GM21723 (cell line): ENCODE results near the gene CCDC138.

Experiments
- ATAC-seq: cut with Tn5 transposase; IDR thresholded peaks from one replicate; pipeline ENCODE4 v1.9.1; 2021; ENCODE audit warnings: mild to moderate bottlenecking, moderate library complexity; ENCODE audit not compliant: unreplicated experiment

CCDC138 gene

DNA sequence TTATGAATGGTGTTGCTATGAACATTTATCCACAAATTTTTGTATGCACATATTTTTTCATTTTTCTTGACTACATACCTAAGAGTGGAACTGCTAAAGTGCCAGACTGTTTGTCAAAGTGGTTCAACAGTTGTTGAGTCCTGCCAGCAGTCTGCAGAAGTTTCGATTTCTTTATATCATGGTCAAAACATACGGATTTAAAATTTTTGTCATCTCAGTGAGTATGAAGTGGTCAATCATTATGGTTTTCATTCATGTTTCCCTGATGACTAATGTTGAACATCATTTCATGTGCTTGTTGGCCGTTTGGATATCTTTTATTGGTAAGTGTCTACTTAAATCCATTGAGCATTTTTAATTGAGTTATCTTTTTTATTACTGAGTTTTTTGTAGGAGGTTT, 39.2 kb downstream of the CCDC138 start:
- ATAC-seq: no peak

- ATAC-seq: no peak
Observed at GRCh38 chr2:108829578-108830310, 43.2 kb downstream of the CCDC138 start.

- no peak for ATAC-seq
Observed at GRCh38 chr2:108833219-108833618, 46.6 kb downstream of the CCDC138 start.

DNA sequence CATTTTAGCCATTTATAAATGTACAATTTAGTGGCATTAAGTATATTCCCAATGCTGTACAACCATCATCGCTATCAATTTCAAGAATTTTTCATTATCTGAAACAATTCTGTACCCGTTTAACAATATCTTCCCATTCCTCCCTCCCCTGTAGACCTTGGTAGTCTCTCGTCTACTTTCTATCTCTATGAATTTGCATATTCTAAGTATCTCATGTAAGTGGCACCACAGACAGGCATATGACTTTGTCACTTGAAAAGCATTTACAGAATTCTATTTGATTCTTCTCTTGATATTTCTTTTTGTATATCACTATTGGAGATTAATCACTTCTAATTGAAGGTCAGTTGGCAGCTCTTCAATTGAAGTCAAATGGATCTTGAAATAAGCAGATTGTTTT, 48.0 kb downstream of the CCDC138 start:
- no peak for ATAC-seq

DNA sequence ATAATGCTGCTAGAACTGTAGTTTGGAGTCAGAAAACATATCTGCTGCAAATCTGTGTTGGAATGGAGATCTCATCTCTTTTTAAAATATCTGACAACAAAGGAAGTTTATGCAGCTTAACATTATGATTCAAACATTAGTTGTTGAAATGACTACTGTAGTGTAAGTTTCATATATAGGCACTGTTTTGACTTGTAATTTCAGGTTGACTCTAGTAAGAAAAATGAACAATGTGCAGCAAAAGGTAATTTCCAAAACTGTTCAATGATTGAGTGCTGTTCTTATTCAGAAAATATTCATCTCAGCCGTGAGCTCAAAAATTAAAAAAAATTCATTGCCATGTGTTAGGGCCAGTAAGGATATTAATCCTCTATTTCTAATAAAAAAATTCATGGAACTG, 48.5 kb downstream of the CCDC138 start:
- no peak for ATAC-seq

GRCh38 chr2:108837198-108837597, 50.6 kb downstream of the CCDC138 start:
- ATAC-seq: no peak

DNA sequence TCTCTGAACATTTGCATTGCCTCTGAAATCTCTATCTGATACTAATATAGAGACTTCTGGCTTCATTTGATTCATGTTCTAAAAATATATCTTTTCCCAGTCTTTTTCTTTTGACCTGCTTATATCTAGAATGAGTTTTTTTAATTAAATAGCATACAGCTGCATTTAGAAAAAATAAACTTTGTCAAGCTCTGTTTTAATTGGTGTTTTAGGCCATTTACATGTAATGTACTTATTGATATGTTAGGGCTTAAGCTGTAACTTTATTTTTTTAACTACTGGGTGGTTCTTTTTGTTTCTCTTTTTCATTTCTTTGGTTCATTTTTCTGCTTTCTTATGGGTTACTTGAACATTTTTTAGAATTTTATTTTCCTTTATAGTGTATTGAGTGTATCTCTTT, 54.9 kb downstream of the CCDC138 start:
- ATAC-seq: no peak

DNA sequence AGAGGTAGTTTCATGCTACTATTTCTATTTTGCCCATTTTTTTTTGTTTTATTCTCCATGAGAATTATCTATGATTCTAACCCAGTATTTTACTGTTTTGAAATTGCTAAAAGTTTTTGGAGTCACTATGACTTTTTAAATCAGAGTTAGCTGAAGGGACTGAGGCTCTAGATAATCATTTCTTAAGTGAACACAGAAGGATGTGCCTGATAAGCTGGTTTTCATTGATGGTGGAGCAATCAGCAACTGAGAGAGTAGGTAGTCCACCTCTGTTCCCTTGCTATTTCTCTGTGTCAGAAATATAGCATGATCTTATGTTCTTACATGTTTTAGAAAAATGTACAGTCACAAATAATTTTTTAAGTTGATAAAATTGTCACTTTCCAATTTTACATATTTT, 59.4 kb downstream of the CCDC138 start:
- ATAC-seq: no peak

- no peak for ATAC-seq
Observed at GRCh38 chr2:108847000-108847399, 60.4 kb downstream of the CCDC138 start.

DNA sequence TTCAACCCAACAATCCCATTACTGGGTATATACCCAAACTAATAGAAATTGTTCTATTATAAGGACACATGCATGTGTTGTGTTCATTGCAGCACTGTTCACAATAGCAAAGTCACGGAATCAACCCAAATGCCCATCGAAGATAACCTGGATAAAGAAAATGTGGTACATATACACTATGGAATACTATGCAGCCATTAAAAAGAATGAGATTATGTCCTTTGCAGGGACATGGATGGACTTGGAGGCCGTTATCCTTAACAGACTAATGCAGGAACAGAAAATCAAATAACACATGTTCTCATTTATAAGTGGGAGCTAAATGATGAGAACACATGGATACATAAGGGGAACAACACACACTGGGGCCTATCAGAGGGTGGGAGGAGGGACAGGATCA, 65.8 kb downstream of the CCDC138 start:
- no peak for ATAC-seq

GRCh38 chr2:108853421-108853820, 66.8 kb downstream of the CCDC138 start:
- no peak for ATAC-seq

DNA sequence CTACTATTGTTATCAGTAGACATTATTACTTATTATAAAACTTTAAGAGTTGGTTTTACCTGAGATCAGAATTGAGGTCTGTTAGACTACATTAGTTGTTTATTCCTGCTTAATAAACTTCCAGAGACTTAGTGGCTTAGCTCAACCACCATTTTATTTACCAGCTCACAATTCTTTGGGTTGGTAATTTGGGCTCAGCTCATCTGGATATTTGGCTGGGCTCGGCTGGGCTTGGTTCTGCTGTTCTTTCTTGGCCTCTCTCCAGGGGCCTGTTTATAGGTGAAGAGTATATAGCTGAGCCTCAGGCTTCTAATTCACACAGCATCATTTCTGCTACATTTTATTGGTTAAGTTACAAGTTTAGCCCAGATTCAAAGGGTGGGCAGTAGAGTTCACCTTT, 67.9 kb downstream of the CCDC138 start:
- ATAC-seq: no peak

- no peak for ATAC-seq
Observed at GRCh38 chr2:108855194-108855593, 68.6 kb downstream of the CCDC138 start.

GRCh38 chr2:108858894-108859293, 72.3 kb downstream of the CCDC138 start:
- ATAC-seq: no peak

GRCh38 chr2:108866041-108866440, 79.5 kb downstream of the CCDC138 start:
- ATAC-seq: no peak

- no peak for ATAC-seq
Observed at GRCh38 chr2:108868911-108869310, 82.3 kb downstream of the CCDC138 start.

- ATAC-seq: no peak
Observed at GRCh38 chr2:108869542-108869941, 83.0 kb downstream of the CCDC138 start.

DNA sequence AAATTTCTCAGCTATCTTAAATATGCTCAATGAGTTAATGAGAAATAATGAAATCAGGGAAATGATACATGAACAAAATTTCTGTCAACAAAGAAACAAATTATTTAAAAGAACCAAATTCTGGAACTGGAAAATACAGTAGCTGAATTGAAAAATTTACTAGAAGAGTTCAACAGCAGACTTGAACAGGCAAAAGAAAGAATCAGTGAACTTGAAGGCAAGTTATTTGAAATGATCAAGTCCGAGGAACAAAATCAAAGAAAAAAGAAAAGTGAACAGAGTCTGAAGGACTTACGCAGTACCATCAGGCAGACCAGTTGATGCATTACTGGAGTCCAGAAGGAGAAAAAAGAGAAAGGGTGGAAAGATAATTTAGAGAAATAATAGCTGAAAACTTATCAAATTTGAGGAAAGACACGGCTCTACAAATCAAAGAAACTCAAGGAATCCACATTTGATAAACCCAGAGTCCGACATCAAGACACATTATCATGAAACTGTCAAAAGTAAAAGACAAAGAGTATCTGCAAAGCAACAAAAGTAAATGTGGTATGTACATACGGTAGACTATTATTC, 83.6 kb downstream of the CCDC138 start:
- ATAC-seq: no peak

- ATAC-seq: no peak
Observed at GRCh38 chr2:108877506-108877905, 90.9 kb downstream of the CCDC138 start.

DNA sequence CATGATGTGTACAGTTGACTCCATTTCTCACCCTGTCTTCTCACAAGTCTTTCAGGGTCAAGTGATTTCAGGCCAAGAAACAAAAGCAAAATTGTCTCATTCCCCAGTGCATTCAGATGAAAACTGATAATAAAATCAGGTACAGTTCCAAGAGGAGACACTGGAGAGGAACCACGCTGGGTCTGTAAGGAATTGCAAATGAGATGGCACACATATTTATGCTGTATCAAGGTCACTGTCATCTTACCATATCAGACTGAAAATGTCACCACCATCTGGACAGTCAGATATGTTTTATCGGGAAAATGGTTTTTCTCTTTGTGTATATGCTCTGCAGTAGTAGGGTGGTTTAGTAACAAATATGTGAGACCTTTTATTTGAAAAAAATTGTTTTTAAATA, 91.7 kb downstream of the CCDC138 start:
- ATAC-seq: no peak

DNA sequence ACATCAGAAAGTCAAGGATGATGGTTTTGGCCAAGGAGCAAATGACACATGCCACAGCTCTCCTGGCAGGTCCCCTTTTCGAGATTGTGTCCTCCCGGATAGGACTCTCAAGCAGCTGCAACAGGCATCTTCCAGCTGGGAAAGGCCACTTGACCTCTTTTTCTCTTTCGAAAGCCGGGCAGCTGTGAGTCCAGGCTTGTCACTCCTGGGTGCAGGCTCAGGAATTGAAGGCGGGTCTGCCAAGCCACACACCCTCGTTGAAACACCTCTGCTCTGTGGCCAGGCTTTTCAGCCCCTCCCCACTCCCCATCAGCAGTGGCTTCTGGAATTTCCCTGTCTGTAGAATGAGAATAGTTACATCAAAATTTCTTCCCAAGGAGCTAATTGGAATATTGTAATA, 98.0 kb downstream of the CCDC138 start:
- ATAC-seq: no peak

DNA sequence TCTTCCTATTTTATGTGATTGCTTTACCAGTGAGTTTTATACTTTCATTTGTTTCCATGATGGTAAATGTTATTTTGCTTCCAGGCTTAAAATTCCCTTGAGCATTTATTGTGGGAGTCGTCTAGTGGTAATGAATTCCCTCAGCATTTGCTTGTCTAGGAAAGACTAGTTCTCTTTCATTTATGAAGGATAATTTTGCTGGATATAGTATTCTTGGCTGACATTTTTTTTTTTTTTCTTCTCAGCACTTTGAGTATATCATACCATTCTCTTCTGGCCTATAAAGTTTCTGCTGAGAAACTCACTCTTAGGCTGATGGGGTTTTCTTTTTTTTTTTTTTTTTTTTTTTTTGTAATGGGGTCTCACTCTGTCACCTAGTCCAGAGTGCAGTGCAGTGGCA, 103.3 kb downstream of the CCDC138 start:
- ATAC-seq: no peak

DNA sequence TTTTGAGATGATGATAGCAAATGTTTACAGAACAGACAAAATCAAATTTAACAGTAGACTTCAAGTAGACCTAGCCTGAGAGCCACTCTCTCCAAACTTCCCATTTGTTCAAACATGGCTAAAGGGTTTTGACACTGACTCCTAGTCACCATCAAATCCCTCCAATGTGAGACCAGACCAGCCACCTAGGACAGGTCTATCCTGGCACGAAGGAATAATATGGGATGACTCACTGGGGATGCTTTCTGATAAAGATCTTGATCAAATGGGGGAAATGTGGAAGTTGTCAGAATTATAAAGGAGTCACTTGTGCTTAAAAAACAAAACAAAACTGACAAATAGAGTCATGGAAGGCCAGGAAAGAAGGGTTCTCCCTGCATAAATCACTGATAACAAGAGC, 106.7 kb downstream of the CCDC138 start:
- no peak for ATAC-seq
